Progenitor cell of endocrine pancreas (in vitro differentiated cells): ENCODE data around the gene ARID3C. TPM values are rescaled to one million over a fixed set of nuclear protein-coding genes. Genes with fewer than 3 reads are reported as not detected.

Source experiments
- DNase-seq: peaks from one replicate; pipeline ENCODE4 v3.0.0; 2021; ENCODE audit warnings: low spot score; ENCODE audit not compliant: unreplicated experiment
- H3K27ac Mint-ChIP-seq: 2 replicates; pipeline ENCODE4 v1.8.0; 2021; ENCODE audit warnings: mild to moderate bottlenecking, moderate library complexity, mixed read lengths
- H3K27me3 Mint-ChIP-seq: 2 replicates; pipeline ENCODE4 v1.8.0; 2021; ENCODE audit warnings: mixed read lengths
- H3K36me3 Mint-ChIP-seq: 2 replicates; pipeline ENCODE4 v1.8.0; 2022; ENCODE audit warnings: mixed read lengths; ENCODE audit not compliant: insufficient read depth
- H3K4me1 Mint-ChIP-seq: 2 replicates; pipeline ENCODE4 v1.8.0; 2021; ENCODE audit warnings: low read depth, mixed read lengths
- H3K4me3 Mint-ChIP-seq: 2 replicates; pipeline ENCODE4 v1.8.0; 2021; ENCODE audit warnings: low read depth, mild to moderate bottlenecking, moderate library complexity, mixed read lengths
- H3K9me3 Mint-ChIP-seq: 2 replicates; pipeline ENCODE4 v1.8.0; 2021; ENCODE audit warnings: low read depth, mixed read lengths
- total RNA-seq: library from RNA; stranded (reverse); gene quantifications from 2 replicates; pipeline ENCODE4 v1.2.1, GENCODE V29; 2021
- TF ChIP-seq, protein P1 (sequence below): fragments of 200-600 bp; sonication (generic); IDR thresholded peaks from one replicate; pipeline ENCODE4 v1.5.0; 2021; ENCODE audit warnings: antibody characterized with exemption, mild to moderate bottlenecking; ENCODE audit not compliant: unreplicated experiment

ARID3C gene
- total RNA-seq, 1 donor from 2014 or later: 12.0 TPM

DNA sequence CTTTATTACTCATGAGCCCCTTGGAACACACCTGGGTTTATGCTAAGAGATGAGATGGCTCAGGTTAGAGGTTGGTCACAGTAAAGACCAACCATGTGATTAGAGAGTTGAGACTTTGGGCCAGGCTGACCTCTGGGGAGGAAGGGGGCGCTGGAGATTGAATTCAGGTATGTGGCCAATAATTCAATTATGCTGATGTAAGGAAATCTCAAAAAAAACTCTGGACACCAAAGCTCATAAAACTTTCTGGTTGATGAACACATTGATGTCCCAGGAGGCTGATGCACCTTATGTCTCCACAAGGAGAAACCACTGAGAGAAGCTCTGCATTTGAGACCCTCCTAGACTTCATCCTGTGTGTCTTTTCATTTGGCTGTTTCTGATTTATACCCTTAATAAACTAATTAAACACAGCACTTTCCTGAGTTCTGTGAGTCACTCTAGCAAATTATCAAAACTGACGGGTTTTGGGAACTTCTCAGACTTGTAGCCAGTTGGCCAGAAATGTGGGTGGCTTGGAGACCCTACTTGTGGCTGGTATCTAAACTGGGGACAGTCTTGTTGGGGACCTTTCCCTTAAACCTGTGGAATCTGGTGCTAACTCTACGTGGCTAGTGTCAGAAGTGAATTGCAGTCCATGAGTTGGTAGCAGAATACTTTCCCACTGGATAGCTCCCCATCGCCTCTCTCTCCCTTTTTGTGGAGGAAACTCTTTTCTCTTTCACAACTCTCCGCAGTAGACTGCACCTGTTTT, 41.1 kb upstream of the ARID3C start:
- H3K4me3 Mint-ChIP-seq: no peak overlapping the region
- TF ChIP-seq, protein P1, sequence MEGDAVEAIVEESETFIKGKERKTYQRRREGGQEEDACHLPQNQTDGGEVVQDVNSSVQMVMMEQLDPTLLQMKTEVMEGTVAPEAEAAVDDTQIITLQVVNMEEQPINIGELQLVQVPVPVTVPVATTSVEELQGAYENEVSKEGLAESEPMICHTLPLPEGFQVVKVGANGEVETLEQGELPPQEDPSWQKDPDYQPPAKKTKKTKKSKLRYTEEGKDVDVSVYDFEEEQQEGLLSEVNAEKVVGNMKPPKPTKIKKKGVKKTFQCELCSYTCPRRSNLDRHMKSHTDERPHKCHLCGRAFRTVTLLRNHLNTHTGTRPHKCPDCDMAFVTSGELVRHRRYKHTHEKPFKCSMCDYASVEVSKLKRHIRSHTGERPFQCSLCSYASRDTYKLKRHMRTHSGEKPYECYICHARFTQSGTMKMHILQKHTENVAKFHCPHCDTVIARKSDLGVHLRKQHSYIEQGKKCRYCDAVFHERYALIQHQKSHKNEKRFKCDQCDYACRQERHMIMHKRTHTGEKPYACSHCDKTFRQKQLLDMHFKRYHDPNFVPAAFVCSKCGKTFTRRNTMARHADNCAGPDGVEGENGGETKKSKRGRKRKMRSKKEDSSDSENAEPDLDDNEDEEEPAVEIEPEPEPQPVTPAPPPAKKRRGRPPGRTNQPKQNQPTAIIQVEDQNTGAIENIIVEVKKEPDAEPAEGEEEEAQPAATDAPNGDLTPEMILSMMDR: no peak
- peaks cover 7% of the 10 kb centered on the region for H3K36me3 Mint-ChIP-seq
- no peaks in the 10 kb centered on the region for H3K27me3 Mint-ChIP-seq
- DNase-seq: no peak
- H3K4me1 Mint-ChIP-seq: peaks cover 6% of the 10 kb centered on the region
- H3K9me3 Mint-ChIP-seq: peaks cover 2% of the 10 kb centered on the region
- H3K27ac Mint-ChIP-seq: no peak overlapping the region

DNA sequence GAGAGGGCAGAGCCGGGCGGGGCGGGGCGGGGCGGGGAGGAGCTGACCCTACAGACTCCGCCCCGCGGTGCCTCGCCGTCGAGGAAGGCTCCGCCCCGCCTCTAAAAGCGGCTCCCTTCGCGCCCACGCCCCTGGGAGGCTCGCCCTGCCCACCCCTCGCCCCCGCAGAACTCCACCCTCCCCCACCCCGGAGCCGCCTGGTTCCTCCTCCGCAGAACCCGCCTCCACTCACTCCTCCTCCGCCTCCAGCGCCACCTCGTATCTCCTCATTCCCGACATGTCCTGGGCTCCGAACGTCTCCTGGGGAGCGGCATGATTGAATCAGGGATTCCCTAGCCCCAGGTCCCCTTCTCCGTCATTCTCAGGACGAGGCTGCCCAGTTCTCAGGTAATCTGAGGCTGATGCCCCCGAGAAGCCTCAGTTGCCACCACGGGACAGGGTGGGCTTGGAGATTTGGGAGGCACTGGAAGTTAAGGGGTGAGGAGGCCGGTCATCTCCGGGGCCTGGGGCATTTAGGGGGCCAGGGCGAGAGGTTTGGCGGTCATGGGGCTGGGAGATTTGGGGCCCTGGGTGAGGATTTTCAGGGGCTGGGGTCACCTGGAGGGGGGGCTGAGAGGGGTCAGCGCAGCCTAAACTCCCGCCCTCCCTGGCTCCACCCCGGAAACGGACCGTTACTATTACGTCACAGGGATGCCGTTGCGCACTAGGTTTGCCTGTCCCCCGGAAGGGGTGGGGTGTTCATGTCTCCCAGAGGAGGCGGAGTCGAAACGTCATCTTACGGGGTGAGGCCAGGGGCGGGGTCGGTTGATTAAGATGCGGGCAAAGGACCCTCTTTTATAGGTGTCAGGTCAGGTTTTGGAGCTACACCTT, 36.8 kb upstream of the ARID3C start:
- Mint-ChIP-seq H3K27me3 (no peaks in the 10 kb centered on the region), H3K4me3 (peak overlapping the region; percentile 91), H3K36me3 (peaks cover 7% of the 10 kb centered on the region), H3K4me1 (peaks cover 4% of the 10 kb centered on the region), H3K27ac (peak overlapping the region; percentile 97), H3K9me3 (peaks cover 2% of the 10 kb centered on the region)
- TF ChIP-seq, protein P1: no peak
- peak; percentile 87 for DNase-seq

DNA sequence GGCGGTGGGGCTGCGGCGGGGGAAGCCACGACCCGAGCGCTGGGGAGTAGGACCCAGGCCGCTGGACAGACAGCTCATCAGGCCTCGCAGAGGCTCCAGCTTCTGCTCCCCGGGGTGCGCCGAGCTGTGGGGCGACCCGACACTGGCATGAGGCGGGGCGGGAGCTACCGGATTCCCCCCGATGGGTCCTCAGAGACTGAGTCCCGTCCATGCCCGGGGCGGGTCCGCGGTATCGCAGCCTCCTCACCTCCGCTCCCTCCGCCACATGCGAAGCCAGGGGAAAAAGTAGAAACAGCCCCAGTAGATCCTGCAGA, 36.2 kb upstream of the ARID3C start:
- Mint-ChIP-seq H3K4me3 (peak overlapping the region; percentile 91), H3K4me1 (peaks cover 4% of the 10 kb centered on the region), H3K27ac (no peak overlapping the region), H3K36me3 (peaks cover 7% of the 10 kb centered on the region), H3K9me3 (peaks cover 2% of the 10 kb centered on the region), H3K27me3 (no peaks in the 10 kb centered on the region)
- DNase-seq: peak; percentile 18
- TF ChIP-seq, protein P1: no peak

DNA sequence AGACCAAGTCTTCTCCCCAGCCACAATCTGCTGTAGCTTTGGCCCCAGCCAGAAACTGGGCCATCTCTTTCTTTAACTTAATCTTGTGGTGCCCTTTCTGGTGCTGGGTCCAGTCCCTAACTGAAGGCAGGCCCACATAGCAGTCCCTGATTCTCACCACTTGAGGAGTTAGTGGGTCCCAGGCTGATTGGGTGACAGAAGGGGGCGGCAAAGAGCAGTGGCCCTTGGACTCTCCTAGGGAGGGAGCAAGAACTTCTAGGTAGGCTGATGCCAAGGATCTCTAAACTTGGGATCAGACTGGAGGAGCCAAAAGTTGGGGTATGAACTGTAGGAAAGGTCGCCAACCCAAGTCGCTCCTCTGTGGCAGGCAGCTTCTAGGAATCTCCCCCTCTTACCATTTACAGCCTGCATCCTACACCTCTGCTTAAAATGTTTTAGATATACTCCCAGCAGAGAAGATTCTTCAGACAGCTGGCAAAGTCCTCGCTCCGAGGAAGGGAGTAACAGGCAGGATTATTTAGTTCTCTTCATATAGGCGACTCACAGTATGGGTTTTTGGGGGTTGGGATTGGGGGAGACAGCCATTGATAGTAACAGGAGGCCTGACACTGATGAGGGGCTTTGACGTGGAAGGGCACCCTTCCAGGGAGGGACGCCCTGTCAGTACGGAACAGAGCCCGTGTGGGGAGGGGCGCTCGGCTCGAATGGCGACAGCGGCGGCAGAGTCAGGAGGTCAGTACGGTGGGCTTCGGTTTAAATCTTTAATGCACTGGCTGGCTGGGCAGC, 35.6 kb upstream of the ARID3C start:
- TF ChIP-seq, protein P1: peak; percentile 78
- Mint-ChIP-seq H3K9me3 (peaks cover 2% of the 10 kb centered on the region), H3K36me3 (peaks cover 4% of the 10 kb centered on the region), H3K4me3 (peak overlapping the region; percentile 91), H3K27me3 (no peaks in the 10 kb centered on the region), H3K4me1 (peaks cover 4% of the 10 kb centered on the region), H3K27ac (peak overlapping the region; percentile 90)
- DNase-seq: peak; percentile 60

DNA sequence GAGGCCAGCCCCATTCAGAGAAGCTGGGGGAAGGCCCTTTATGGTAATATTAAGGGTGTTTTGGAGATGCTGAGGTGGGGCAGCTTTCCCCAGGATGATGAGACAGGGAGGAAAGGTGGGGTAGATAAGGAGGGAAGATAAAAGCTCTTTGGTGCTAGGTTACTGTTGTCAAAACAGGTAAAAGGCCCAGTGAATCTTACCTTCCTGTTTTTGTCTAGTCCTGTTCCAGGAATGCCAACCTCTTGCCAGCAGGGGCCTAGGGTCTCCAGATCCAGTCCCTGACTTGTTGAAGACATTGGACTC, 34.4 kb upstream of the ARID3C start:
- no peak for DNase-seq
- Mint-ChIP-seq H3K9me3 (no peaks in the 10 kb centered on the region), H3K27me3 (no peaks in the 10 kb centered on the region), H3K36me3 (no peaks in the 10 kb centered on the region), H3K4me3 (no peak overlapping the region), H3K27ac (no peak overlapping the region), H3K4me1 (peaks cover 4% of the 10 kb centered on the region)
- TF ChIP-seq, protein P1: no peak
